Adrenal gland (tissue), 5 donors: ENCODE measurements around the gene TP53RK.

Experiments
- CTCF ChIP-seq, 6 experiments: fragments of 450-650 bp in 4 of 6; fragments of 200-600 bp in 2 of 6; sonication (generic) in 1 of 6; IDR thresholded peaks; 1 replicate in 5 of 6; 2 replicates in 1 of 6; pipeline versions ENCODE4 v1.5.1 to v1.8.0; 2016 to 2021; ENCODE audit warnings: antibody characterized with exemption in 6 of 6, mild to moderate bottlenecking in 2 of 6, moderate library complexity in 1 of 6
- POLR2A ChIP-seq, 2 donors: fragments of 450-650 bp; IDR thresholded peaks; one replicate each; pipeline ENCODE4 v1.6.1; 2017; ENCODE audit warnings: antibody characterized with exemption in 2 of 2, mild to moderate bottlenecking in 2 of 2, moderate library complexity in 1 of 2
- donor health status: DM: no; HTN: no; CAD: no.

DNA sequence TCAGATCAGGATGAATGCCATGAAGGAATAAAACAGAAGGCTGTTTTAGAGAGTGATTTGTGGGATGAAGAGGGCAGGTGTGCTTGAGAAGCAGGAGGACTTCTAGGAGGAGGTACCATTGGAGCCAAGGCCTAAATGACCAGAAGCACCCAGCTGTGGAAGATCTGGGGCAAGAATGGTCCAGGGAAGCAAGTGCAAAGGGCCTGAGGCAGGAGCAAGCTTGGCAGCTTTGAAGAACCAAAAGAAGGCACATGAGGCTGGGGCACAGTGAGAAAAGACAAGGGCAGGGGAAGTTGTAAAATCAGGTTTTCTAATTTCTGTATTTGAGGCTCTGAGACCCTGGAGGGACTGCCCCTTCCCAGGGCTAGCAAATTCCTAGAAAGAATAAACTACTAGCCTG is 47.8 kb downstream of the TP53RK start:
- TF ChIP-seq CTCF (IDR thresholded peaks at IDR 0.05): no peak
- no peak for TF ChIP-seq POLR2A (IDR thresholded peaks at IDR 0.05)
